NOMO-1 treated with dmso at 0.1 percent for 144 hours (cell line): Measurements from ENCODE around the gene ZBTB16.

Source experiments
- DNase-seq: peaks from one replicate; lab custom pipeline; 2025; ENCODE audit not compliant: unreplicated experiment; lab: John Stamatoyannopoulos, UW

Gene ZBTB16

DNA sequence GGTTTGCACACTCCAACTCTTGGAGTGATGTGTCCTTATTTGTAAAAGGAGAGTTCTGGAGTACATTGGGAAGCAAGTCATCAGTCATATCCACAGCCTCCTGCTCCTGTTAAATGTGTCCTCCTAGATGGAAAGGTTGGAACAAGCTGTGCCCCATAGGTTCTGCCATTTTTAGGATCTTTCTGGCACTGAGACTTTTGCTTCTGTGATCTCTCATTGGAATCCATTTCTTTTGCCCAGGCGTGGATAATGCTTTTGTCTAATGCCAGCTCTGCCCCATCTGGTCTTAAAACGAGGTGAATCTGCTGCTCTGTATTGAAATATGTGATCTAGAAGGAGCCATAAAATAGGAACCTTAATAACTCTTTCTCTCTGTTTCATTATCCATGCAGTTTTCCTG, 66.4 kb downstream of the ZBTB16 start:
- no peak for DNase-seq

DNA sequence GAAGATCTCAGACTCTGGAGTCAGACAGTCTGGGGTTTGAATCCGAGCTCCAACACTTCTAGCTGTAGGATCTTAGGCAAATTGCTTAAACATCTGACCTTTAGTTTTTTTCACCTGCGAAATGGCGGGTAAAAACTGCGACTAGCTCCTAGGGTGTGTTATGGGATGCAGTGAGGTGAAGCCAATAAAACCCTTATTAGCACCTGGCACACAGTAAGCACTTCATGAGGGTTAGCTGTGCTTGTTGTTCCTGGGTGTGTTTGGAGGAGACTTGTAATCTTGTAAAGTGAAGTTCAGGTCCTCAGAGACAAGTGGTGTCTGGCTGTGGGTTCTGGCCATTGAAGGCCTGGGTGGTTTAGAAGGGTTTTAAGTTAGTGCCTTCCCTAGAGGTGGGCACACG, 68.9 kb downstream of the ZBTB16 start:
- DNase-seq = no peak

- no peak for DNase-seq
Observed at GRCh38 chr11:114129142-114129541, 69.6 kb downstream of the ZBTB16 start.

- no peak for DNase-seq
Observed at GRCh38 chr11:114129699-114130098, 70.2 kb downstream of the ZBTB16 start.

DNA sequence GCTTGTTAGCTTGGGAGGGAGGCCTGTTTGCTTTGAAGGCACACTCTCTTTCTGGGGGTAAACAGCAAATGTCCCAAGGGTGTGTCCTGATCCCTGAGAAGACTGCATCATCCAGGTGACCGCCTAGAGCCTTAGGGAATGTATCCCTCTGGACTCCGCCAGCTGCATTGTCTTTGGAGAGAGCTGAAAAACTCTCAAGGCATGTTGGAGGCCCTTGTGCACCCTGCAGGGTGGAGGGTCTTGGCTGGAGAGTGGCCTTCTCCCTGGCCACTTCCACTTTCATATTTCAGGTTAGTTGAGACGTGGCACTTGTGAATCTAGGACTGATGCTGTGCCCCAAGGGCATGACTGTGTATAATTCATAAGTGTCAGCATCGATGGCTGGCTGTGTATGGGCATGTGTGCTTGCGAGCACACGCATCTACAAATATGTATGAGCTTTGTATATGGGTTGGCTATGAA, 70.6 kb downstream of the ZBTB16 start:
- DNase-seq = no peak

DNA sequence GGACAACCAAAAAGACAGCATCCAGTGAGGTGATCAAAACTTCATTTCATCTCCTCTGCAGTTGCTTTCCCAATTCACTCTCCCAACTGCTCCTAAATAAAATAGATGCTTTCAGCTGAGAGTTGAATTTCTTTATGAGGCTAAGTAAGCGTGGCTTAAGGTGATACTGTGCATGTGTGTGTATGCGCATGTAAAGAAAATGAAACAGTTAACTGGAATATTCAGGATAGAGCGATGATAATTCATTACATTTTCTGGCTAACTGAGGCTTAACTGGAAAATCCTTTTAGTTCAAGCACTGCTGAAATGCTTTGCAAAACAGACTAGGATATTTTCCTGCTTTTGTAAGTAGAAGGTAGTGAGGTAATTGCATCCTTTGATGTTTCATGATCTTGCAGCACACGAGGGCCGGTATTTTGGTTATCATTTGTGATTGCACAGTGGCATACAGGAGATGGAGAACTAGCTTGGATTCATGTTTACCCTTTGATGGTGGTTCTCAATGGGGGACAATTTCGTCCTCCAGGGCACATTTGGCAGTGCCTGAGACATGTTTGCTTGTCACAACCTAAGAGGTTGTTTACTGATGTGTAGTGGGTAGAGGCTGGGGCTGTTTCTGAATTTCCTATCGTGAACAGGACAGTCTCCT, 71.2 kb downstream of the ZBTB16 start:
- no peak for DNase-seq

DNA sequence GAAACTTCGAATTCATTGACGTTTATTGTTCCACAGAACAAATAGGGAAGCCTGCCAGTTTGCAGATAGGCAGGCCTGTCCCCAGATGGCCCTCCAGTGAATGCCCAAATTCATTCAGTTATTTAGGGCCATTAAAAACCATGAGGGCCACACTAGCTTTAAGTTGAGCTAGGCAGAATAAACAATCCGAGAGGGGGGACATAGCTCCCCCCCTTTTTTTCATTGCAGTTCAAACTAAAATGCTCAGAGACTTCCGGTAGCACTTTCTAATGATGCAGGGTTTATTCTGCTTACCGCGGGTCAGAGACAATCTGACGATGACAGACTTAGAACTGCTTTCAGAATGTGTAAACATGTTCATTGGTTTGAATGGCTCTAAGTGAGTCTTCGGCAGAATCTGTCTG, 72.0 kb downstream of the ZBTB16 start:
- no peak for DNase-seq

GRCh38 chr11:114132417-114132816, 72.9 kb downstream of the ZBTB16 start:
- no peak for DNase-seq

DNA sequence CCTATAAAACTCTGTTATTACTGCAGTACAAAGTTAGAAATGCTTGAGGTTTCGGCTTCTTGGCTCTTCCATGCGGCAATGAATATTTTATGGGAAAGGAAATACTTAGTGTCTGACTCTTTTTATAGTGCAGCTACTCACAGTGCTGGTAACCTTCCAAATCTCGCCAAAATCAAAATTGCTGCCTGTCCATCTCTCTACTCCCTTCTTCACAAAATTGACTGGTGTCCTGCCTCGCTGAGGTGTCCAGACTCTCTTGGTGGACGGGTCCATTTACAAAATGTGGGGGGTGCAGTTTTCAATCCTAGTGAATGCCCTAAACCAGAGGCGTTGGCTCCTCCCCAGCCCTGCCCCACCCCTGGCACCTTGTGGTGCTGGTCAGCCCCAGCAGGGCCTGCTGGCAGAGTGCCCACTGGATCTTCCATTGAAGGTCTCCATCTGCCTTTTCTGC, 73.5 kb downstream of the ZBTB16 start:
- no peak for DNase-seq

DNA sequence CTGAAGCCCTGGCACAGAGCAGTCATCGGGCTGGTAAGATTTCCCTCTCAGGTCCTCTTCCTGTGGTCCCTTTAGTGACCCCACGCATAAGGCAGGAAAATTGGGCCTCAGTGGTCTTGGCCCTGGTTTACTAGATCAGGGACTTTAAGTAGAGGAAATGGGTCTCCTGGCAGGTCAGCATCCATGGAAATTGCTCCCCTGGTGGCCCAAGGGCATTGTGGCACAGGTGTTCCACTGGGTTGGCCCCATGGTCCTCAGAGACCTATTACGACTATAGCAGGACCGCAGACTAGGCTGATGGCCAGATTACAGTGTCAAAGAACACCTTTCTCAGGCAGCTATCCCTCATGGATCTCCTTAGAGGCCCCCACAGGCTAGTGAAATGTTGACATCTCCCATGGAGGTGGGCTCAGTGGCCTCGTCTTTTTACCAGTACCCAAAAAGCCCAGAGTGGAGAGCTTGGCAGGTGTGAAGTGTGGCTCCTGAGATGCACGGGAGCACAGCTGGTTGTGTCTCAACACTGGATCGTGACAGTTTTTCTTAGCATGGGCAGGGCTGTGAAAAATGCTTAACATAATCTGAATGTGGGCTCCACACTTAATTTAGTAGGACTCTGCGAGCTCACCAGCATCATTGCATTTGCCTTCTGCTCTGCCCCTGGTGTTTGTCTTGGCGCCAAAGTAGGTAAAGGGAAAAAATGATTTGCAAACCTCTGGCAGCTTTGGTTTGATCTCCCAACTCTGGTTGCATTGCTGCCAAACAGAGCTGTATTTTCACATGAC, 74.2 kb downstream of the ZBTB16 start:
- DNase-seq = no peak

DNA sequence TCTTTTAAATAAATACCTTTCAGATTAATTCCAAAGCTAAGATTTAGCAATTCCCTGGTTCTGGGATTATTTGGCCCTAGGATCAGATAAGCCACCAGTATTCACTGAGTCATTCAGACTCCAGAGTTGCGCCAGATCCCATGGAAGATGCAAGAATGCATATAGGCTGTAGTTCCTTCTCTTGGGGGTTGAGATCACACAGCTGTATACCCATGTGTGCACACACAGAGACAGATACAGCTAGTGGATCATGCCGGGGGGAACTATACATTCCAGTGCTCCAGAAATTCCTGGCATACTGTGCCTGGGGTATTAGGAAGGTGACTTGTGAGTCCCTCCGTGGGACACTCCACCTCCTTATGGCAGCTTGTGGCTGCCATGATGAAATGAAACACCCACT, 75.4 kb downstream of the ZBTB16 start:
- no peak for DNase-seq

DNA sequence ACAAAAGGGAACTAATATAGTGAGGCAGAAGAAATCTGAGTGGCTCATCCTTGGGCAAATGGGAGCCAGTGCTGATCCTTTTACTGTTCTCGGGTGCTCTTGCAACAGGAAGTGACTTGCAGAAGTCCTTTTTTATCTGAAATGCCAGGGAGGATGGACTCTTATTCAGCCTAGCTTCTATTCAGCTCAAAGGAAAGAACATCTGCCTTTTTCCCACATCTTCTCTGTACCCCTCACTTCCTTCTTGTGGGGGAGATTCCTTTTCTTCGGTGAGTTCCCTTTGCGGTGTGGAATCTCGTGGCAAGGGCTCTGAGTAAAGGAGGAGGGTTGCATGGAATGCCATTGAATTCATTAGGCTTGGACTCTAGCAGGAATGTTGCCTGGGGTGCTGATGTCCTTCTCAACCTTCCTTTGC, 76.2 kb downstream of the ZBTB16 start:
- peak; percentile 72 for DNase-seq

- no peak for DNase-seq
Observed at GRCh38 chr11:114136686-114137640, 77.5 kb downstream of the ZBTB16 start.

DNA sequence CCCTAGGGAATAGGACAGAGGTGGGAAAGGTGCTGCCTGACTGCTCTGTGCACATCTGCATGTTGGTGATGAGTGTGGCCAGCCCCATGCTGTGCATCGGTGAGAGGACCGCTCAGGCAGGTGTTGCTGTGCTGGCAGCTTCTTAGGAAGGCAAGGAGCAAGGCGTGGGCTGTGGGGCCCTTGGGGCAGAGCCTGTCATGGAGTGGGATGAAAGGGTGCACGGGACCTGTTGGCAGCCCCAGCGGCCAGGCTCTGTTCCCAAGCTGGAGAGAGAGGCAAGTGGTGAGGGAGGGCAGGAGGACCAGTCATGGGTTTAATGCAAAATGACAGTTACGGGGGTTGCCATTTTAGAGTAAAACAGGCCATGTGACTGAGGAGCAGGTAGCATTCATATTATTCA, 78.3 kb downstream of the ZBTB16 start:
- no peak for DNase-seq

GRCh38 chr11:114138411-114138810, 78.9 kb downstream of the ZBTB16 start:
- no peak for DNase-seq

DNA sequence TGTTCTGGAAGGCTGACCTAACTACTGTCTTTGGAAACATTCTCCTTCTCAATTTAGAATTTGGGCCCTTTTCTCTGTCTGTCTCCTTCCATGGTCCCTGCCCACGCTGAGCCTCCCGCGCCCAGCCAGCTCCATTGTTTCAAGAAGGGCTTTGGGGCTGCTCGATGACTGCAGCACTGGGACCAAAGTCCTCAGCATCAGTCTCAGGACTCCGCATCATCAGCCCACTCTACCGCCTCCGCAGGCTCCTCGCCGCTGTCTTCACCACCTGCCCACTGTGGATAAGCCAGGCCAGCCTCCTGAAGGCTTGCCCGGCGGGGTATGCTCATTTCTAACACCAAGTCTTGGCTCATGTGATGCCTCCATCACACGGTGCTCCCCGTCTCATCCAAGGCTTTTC, 81.3 kb downstream of the ZBTB16 start:
- DNase-seq = no peak

DNA sequence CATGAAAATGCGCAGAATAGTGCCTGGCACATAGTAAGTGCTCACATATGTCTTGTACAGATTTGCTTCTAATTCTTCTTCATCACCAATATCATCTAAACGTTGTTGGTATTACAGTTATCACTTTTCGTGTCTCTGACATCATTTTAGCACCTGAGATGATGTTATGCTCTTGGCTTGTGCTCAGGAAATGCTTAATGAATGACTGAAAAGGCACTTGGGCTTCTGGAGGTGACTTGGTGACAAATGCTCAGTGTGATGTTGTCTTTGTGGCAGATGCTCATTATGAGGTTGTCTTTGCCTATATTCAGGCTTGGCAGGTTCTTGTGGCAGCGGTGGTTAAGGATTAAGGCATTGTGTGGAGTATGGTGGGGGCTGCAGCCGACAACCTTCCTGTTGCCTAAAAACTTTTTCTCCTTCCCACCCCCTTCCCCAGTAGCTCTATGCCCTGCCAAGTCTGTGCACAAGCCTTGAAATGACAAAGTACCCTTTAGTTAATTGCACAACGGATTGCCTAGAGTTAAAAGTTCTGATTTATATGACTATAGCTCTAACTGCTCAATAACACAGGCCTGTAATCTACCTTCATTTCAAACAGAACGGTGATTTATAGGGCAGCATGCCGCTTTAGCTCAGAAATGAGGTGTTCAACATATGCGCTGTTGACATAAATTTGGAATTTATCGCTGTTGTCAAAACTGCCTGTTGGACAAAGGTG, 82.5 kb downstream of the ZBTB16 start:
- DNase-seq = no peak

GRCh38 chr11:114142707-114143106, 83.2 kb downstream of the ZBTB16 start:
- DNase-seq = no peak

GRCh38 chr11:114145166-114145775, 85.8 kb downstream of the ZBTB16 start:
- no peak for DNase-seq

- DNase-seq = no peak
Observed at GRCh38 chr11:114147375-114148012, 88.0 kb downstream of the ZBTB16 start.
